ENCODE data around the gene NPTX1. TPM values are rescaled to one million over a fixed set of nuclear protein-coding genes. Genes with fewer than 3 reads are reported as not detected.
A peak's percentile ranks its signal among the peaks of the same experiment; 100 is the strongest.

Gene NPTX1
- total and polyA plus RNA-seq, 9 of the 15 experiments (the other 6 are each of a cell fraction or from before 2014, with no cell fraction given): 0.04 TPM; not detected in 8

DNA sequence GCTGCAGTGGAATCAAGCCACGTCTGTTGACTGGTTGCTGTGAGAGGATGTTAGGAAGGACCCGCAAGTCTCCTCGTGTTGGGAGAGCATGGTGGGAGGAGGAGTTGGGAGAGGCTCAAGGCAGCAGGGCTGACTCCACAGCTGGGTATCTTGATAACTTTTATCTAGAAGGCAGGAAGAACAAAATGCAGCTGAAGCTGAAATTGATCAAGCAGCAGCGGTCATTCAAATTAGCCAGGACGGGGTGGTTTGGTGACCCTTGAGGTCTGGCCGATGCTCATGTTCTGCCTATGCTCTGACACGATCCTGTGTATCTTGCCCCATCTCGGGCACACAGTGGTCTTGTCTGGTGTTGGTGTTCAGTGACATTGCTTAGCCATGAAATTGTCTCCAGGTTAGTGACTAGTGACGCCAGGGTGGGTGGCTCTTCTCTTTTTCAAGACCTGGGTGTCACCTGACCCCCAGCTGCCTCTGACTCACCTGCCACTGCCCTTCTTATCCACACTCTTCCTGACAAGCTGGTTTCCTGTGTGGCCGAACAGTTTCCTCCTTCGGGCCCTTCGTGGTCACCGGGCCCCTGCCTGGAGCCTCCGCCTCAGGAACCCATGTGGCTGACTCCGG lies 19.1 kb downstream of the NPTX1 start (continued):
- TF ChIP-seq NELFE (IDR thresholded peaks at IDR 0.05; ENCODE audit: insufficient read depth, insufficient read length) (no peak), NUFIP1 (IDR thresholded peaks at IDR 0.05; ENCODE audit: partially characterized antibody) (no peak), KHSRP (IDR thresholded peaks at IDR 0.05) (no peak), POU5F1 (IDR thresholded peaks at IDR 0.05; ENCODE audit: borderline replicate concordance, low read depth, low read length, partially characterized antibody) (no peak), CREB1 (IDR thresholded peaks at IDR 0.05) (no peak), CREB1 (CRISPR knock-in tag; IDR thresholded peaks at IDR 0.05) (peak; percentile 35; the same call in 1 of the 2 replicates), TBP (optimal IDR thresholded peaks at IDR 0.05; ENCODE audit: low read depth, low read length) (no peak), GATAD2A (IDR thresholded peaks at IDR 0.05) (no peak), WHSC1 (IDR thresholded peaks at IDR 0.05; ENCODE audit: low read length) (no peak), SIN3B (IDR thresholded peaks at IDR 0.05; ENCODE audit: low read depth) (no peak), ZNF239 (CRISPR knock-in tag; IDR thresholded peaks at IDR 0.05) (no peak)
- TF ChIP-seq, protein P1, sequence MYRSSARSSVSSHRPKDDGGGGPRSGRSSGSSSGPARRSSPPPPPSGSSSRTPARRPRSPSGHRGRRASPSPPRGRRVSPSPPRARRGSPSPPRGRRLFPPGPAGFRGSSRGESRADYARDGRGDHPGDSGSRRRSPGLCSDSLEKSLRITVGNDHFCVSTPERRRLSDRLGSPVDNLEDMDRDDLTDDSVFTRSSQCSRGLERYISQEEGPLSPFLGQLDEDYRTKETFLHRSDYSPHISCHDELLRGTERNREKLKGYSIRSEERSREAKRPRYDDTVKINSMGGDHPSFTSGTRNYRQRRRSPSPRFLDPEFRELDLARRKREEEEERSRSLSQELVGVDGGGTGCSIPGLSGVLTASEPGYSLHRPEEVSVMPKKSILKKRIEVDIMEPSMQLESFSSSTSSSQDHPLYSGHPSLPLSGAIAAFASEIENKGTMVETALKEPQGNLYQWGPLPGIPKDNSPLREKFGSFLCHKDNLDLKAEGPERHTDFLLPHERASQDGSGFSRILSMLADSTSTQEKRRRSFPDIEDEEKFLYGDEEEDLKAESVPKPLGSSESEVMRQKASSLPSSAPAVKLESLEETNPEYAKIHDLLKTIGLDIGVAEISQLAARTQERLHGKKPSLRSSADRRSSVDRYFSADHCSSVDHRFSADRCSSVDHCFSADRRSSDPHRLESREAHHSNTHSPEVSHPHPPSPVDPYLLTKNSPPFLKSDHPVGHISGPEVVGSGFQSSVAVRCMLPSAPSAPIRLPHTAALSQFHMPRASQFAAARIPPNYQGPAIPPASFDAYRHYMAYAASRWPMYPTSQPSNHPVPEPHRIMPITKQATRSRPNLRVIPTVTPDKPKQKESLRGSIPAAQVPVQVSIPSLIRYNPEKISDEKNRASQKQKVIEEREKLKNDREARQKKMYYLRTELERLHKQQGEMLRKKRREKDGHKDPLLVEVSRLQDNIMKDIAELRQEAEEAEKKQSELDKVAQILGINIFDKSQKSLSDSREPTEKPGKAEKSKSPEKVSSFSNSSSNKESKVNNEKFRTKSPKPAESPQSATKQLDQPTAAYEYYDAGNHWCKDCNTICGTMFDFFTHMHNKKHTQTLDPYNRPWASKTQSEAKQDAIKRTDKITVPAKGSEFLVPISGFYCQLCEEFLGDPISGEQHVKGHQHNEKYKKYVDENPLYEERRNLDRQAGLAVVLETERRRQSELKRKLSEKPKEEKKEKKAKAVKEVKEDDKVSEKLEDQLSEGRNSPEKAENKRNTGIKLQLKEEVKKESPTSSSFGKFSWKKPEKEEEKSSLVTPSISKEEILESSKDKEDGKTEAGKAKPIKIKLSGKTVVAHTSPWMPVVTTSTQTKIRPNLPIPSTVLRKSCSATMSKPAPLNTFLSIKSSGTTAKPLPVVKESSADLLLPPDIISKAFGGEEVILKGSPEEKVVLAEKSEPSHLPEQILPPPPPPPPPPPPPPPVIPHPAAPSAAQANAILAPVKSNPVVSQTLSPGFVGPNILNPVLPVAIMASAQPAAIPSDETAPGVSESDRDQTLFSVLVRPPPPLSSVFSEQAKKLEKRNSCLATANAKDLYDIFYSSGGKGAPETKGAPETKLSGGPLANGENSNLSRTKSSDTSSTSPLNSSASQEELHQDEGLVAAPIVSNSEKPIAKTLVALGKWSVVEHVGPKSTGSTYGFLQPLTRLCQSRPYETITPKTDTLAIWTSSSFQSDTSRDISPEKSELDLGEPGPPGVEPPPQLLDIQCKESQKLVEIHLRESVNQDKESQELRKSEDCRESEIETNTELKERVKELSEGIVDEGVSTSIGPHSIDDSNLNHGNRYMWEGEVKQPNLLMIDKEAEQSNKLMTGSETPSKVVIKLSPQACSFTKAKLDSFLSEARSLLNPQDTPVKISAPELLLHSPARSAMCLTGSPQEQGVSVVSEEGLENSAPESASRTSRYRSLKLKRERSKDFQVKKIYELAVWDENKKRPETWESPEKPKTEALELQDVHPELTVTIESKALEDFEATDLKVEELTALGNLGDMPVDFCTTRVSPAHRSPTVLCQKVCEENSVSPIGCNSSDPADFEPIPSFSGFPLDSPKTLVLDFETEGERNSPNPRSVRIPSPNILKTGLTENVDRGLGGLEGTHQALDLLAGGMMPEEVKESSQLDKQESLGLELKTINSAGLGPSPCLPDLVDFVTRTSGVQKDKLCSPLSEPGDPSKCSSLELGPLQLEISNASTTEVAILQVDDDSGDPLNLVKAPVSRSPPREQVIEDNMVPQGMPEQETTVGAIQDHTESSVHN (IDR thresholded peaks at IDR 0.05; ENCODE audit: borderline replicate concordance in 1 of 2, low read depth in 1 of 2): no peak
- TF ChIP-seq, protein P2, sequence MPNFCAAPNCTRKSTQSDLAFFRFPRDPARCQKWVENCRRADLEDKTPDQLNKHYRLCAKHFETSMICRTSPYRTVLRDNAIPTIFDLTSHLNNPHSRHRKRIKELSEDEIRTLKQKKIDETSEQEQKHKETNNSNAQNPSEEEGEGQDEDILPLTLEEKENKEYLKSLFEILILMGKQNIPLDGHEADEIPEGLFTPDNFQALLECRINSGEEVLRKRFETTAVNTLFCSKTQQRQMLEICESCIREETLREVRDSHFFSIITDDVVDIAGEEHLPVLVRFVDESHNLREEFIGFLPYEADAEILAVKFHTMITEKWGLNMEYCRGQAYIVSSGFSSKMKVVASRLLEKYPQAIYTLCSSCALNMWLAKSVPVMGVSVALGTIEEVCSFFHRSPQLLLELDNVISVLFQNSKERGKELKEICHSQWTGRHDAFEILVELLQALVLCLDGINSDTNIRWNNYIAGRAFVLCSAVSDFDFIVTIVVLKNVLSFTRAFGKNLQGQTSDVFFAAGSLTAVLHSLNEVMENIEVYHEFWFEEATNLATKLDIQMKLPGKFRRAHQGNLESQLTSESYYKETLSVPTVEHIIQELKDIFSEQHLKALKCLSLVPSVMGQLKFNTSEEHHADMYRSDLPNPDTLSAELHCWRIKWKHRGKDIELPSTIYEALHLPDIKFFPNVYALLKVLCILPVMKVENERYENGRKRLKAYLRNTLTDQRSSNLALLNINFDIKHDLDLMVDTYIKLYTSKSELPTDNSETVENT (CRISPR knock-in tag; IDR thresholded peaks at IDR 0.05): no peak
- TF ChIP-seq, protein P3, sequence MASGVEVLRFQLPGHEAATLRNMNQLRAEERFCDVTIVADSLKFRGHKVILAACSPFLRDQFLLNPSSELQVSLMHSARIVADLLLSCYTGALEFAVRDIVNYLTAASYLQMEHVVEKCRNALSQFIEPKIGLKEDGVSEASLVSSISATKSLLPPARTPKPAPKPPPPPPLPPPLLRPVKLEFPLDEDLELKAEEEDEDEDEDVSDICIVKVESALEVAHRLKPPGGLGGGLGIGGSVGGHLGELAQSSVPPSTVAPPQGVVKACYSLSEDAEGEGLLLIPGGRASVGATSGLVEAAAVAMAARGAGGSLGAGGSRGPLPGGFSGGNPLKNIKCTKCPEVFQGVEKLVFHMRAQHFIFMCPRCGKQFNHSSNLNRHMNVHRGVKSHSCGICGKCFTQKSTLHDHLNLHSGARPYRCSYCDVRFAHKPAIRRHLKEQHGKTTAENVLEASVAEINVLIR (CRISPR knock-in tag; IDR thresholded peaks at IDR 0.05): no peak
- TF ChIP-seq, protein P4, sequence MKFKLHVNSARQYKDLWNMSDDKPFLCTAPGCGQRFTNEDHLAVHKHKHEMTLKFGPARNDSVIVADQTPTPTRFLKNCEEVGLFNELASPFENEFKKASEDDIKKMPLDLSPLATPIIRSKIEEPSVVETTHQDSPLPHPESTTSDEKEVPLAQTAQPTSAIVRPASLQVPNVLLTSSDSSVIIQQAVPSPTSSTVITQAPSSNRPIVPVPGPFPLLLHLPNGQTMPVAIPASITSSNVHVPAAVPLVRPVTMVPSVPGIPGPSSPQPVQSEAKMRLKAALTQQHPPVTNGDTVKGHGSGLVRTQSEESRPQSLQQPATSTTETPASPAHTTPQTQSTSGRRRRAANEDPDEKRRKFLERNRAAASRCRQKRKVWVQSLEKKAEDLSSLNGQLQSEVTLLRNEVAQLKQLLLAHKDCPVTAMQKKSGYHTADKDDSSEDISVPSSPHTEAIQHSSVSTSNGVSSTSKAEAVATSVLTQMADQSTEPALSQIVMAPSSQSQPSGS (CRISPR knock-in tag; IDR thresholded peaks at IDR 0.05): no peak
- TF ChIP-seq, protein P5, sequence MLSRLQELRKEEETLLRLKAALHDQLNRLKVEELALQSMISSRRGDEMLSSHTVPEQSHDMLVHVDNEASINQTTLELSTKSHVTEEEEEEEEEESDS (CRISPR knock-in tag; IDR thresholded peaks at IDR 0.05): no peak
